Spinal cord (tissue), 10 donors: ENCODE data around the gene XRCC4. TPM values are rescaled to one million over a fixed set of nuclear protein-coding genes. Genes with fewer than 3 reads are reported as not detected.
A peak's percentile ranks its signal among the peaks of the same experiment; 100 is the strongest.

Experiments used
- DNase-seq, 6 donors: peaks; one replicate each; pipeline versions ENCODE4 v3.0.0 to v3.0.0-alpha.2; 2013 to 2015; ENCODE audit warnings: low spot score in 6 of 6, low read depth in 4 of 6
- H3K27ac ChIP-seq: one replicate; pipeline ENCODE4 v1.5.1; 2013; ENCODE audit warnings: low read depth, low read length, control low read depth
- H3K27me3 ChIP-seq: one replicate; pipeline ENCODE4 v1.6.1; 2013; ENCODE audit warnings: low read length; ENCODE audit not compliant: control insufficient read depth, insufficient read depth
- H3K36me3 ChIP-seq: one replicate; pipeline ENCODE4 v1.6.1; 2013; ENCODE audit warnings: low read length; ENCODE audit not compliant: control insufficient read depth, insufficient read depth
- H3K4me1 ChIP-seq: one replicate; pipeline ENCODE4 v1.6.1; 2013; ENCODE audit warnings: low read length; ENCODE audit not compliant: control insufficient read depth, insufficient read depth
- H3K4me3 ChIP-seq: one replicate; pipeline ENCODE4 v1.5.1; 2013; ENCODE audit warnings: low read depth, low read length, control low read depth
- H3K9me3 ChIP-seq: one replicate; pipeline ENCODE4 v1.6.1; 2013; ENCODE audit warnings: low read length; ENCODE audit not compliant: control insufficient read depth, insufficient read depth
- WGBS: methylation state at CpG from one replicate; pipeline ENCODE4 v1.1.5; 2013; ENCODE audit warnings: missing lambda C conversion rate; ENCODE audit not compliant: insufficient coverage; 5-methylcytosine and 5-hydroxymethylcytosine counted together
- polyA plus RNA-seq, 2 donors: library from polyadenylated mRNA; unstranded; fragments of 120-200 nt; gene quantifications; one replicate each; pipeline ENCODE4 v1.2.1, GENCODE V29; 2013; ENCODE audit not compliant: insufficient read length in 2 of 2
- total RNA-seq, 2 donors: library from RNA; depleted of rRNA in 1 of 2; stranded (reverse); fragments of 120-200 nt in 1 of 2; fragments of >200 nt in 1 of 2; gene quantifications; one replicate each; pipeline versions ENCODE4 v1.2.3 to v1.2.4, GENCODE V29; 2013 to 2014
- donor health status: healthy.

Gene XRCC4
- total and polyA plus RNA-seq, 4 donors: 7.6 to 13.2 (median 9.7) TPM

- Histone ChIP-seq H3K36me3 (no peaks in the 10 kb centered on the region), H3K4me1 (no peaks in the 10 kb centered on the region), H3K27ac (no peak overlapping the region), H3K9me3 (no peaks in the 10 kb centered on the region), H3K27me3 (no peaks in the 10 kb centered on the region), H3K4me3 (no peak overlapping the region)
- DNase-seq: no peak
- WGBS: no CpG with 5 or more reads among the region's 1 CpG
Measured at GRCh38 chr5:83362526-83362925, 285.2 kb downstream of the XRCC4 start.

- no peak overlapping the region for H3K4me3 ChIP-seq
- H3K36me3 ChIP-seq: no peaks in the 10 kb centered on the region
- H3K27me3 ChIP-seq: no peaks in the 10 kb centered on the region
- WGBS: 96% methylated on average over 5 of the region's 7 CpGs
- no peak overlapping the region for H3K27ac ChIP-seq
- DNase-seq: no peak
- no peaks in the 10 kb centered on the region for H3K9me3 ChIP-seq
- H3K4me1 ChIP-seq: no peaks in the 10 kb centered on the region
Measured at GRCh38 chr5:83363111-83363885, 286.0 kb downstream of the XRCC4 start.

- H3K27me3 ChIP-seq: no peaks in the 10 kb centered on the region
- WGBS: no CpG with 5 or more reads among the region's 1 CpG
- H3K27ac ChIP-seq: no peak overlapping the region
- DNase-seq: peak in 2 of 6 donors; percentile 8 to 20
- no peaks in the 10 kb centered on the region for H3K4me1 ChIP-seq
- no peaks in the 10 kb centered on the region for H3K36me3 ChIP-seq
- no peaks in the 10 kb centered on the region for H3K9me3 ChIP-seq
- H3K4me3 ChIP-seq: no peak overlapping the region
Measured at GRCh38 chr5:83363886-83364275, 286.5 kb downstream of the XRCC4 start.

GRCh38 chr5:83364312-83365299 lies 287.3 kb downstream of the XRCC4 start:
- no peaks in the 10 kb centered on the region for H3K4me1 ChIP-seq
- no peak for DNase-seq
- H3K36me3 ChIP-seq: no peaks in the 10 kb centered on the region
- no peaks in the 10 kb centered on the region for H3K27me3 ChIP-seq
- no peaks in the 10 kb centered on the region for H3K9me3 ChIP-seq
- H3K4me3 ChIP-seq: no peak overlapping the region
- H3K27ac ChIP-seq: no peak overlapping the region
- WGBS: 78% methylated on average over 4 of the region's 8 CpGs

- no peaks in the 10 kb centered on the region for H3K27me3 ChIP-seq
- no peak overlapping the region for H3K27ac ChIP-seq
- H3K9me3 ChIP-seq: no peaks in the 10 kb centered on the region
- H3K4me3 ChIP-seq: no peak overlapping the region
- no peaks in the 10 kb centered on the region for H3K4me1 ChIP-seq
- WGBS: 73% methylated on average over 2 of the region's 5 CpGs
- no peaks in the 10 kb centered on the region for H3K36me3 ChIP-seq
- DNase-seq: no peak
Measured at GRCh38 chr5:83368319-83368718, 291.0 kb downstream of the XRCC4 start.

GRCh38 chr5:83368835-83369234 lies 291.5 kb downstream of the XRCC4 start:
- WGBS: no CpG with 5 or more reads among the region's 3 CpGs
- H3K27ac ChIP-seq: no peak overlapping the region

GRCh38 chr5:83370957-83371356 lies 293.6 kb downstream of the XRCC4 start:
- Histone ChIP-seq H3K4me3 (no peak overlapping the region), H3K4me1 (no peaks in the 10 kb centered on the region), H3K27me3 (no peaks in the 10 kb centered on the region), H3K36me3 (no peaks in the 10 kb centered on the region), H3K27ac (no peak overlapping the region), H3K9me3 (no peaks in the 10 kb centered on the region)
- no peak for DNase-seq
- WGBS: no CpG with 5 or more reads among the region's 1 CpG

More at GRCh38 chr5:83368835-83369234, 291.5 kb downstream of the XRCC4 start:
- Histone ChIP-seq H3K4me3 (no peak overlapping the region), H3K9me3 (no peaks in the 10 kb centered on the region), H3K27me3 (no peaks in the 10 kb centered on the region), H3K4me1 (no peaks in the 10 kb centered on the region), H3K36me3 (no peaks in the 10 kb centered on the region)
- DNase-seq: no peak

GRCh38 chr5:83371726-83372125 lies 294.4 kb downstream of the XRCC4 start:
- no peaks in the 10 kb centered on the region for H3K27me3 ChIP-seq
- H3K9me3 ChIP-seq: no peaks in the 10 kb centered on the region
- DNase-seq: no peak
- no peak overlapping the region for H3K4me3 ChIP-seq
- no peak overlapping the region for H3K27ac ChIP-seq
- WGBS: no CpG with 5 or more reads among the region's 1 CpG
- H3K36me3 ChIP-seq: no peaks in the 10 kb centered on the region
- H3K4me1 ChIP-seq: no peaks in the 10 kb centered on the region

- no CpG with 5 or more reads among the region's 2 CpGs for WGBS
- Histone ChIP-seq H3K36me3 (no peaks in the 10 kb centered on the region), H3K4me3 (no peak overlapping the region), H3K27ac (no peak overlapping the region), H3K27me3 (no peaks in the 10 kb centered on the region), H3K9me3 (no peaks in the 10 kb centered on the region), H3K4me1 (no peaks in the 10 kb centered on the region)
- DNase-seq: no peak
Measured at GRCh38 chr5:83374547-83374946, 297.2 kb downstream of the XRCC4 start.
